GM18507 (cell line): Measurements from ENCODE around the gene SQSTM1.

Experiments
- DNase-seq: peaks from one replicate; pipeline ENCODE4 v3.0.0; 2011; ENCODE audit warnings: low read depth; ENCODE audit not compliant: insufficient read length; ENCODE audit errors: extremely low spot score
- FAIRE-seq: peaks from 2 replicates; lab custom pipeline; 2011; peaks lifted over from hg19 to GRCh38; lab: Jason Lieb, UNC

Gene SQSTM1

GRCh38 chr5:179880066-179880650 is 59.5 kb downstream of the SQSTM1 start:
- no peak for DNase-seq
- no peak for FAIRE-seq

DNA sequence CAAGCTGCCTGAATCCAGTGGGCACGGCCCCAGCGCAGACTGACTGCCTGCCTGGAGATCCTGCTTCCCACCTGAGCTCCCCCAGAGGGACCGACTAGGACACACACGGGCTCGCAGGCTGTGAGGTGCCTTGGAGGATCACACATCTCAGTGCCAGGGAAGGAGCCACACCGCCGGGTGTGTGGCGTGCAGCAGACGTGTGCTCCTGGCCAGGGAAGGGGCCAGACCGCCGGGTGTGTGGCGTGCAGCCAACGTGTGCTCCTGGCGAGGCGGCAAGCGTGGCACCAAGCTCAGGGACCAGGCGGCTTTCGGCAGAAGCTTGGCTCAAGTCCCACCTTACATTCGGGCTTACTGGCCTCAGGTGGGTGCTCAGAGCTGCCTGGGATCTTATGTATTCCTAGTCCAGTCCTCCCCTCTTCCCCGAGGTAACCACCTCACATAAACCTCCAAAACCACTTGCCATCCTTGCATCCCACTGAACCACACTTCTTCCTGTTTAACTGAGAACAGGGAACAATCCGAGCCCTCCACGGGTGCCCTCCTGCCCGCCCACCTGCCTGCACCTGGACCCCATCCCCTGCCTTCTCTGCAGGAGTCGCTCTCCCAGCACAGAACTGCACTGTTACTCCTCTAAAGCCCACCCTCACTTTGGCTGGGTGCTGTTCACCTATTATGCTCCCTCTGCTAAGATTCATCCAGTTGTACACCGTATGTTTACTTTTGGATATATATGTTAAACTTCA is 60.3 kb downstream of the SQSTM1 start:
- no peak for DNase-seq
- no peak for FAIRE-seq

- DNase-seq (no peak), FAIRE-seq (no peak)
Observed at GRCh38 chr5:179882338-179882737, 61.6 kb downstream of the SQSTM1 start.

- FAIRE-seq (no peak), DNase-seq (no peak)
Observed at GRCh38 chr5:179883163-179883562, 62.5 kb downstream of the SQSTM1 start.

GRCh38 chr5:179885491-179886090 is 64.9 kb downstream of the SQSTM1 start:
- no peak for FAIRE-seq
- DNase-seq: no peak

- FAIRE-seq (no peak), DNase-seq (no peak)
Observed at GRCh38 chr5:179886190-179886911, 65.6 kb downstream of the SQSTM1 start.

- DNase-seq (no peak), FAIRE-seq (no peak)
Observed at GRCh38 chr5:179887095-179887494, 66.4 kb downstream of the SQSTM1 start.
